Stimulated activated CD4-positive, alpha-beta T cell treated with anti-CD3 and anti-CD28 coated beads, Interleukin-15, amount 100 ng/mL, for 24 hours (primary cell): ENCODE results near the gene PHF24.

Experiments used
- DNase-seq: peaks from one replicate; pipeline ENCODE4 v3.0.0-alpha.2; 2020

Gene PHF24

GRCh38 chr9:34984049-34984448 is 26.0 kb downstream of the PHF24 start:
- no peak for DNase-seq

GRCh38 chr9:34985311-34985899 is 27.3 kb downstream of the PHF24 start:
- DNase-seq, result peak; percentile 73

- peak; percentile 57 for DNase-seq
Measured at GRCh38 chr9:34986540-34987047, 28.5 kb downstream of the PHF24 start.

GRCh38 chr9:34987160-34987901 is 29.2 kb downstream of the PHF24 start:
- DNase-seq, result peak; percentile 24

GRCh38 chr9:34988218-34989002 is 30.3 kb downstream of the PHF24 start:
- DNase-seq, result peak; percentile 70

- peak; percentile 98 for DNase-seq
Measured at GRCh38 chr9:34989003-34989945, 31.2 kb downstream of the PHF24 start, which contains the start of gene DNAJB5. DNAJB5 (plus strand) TSS chr9:34989745; CDS start chr9:34990631, 886 bp downstream.

- peak; percentile 59 for DNase-seq
Measured at GRCh38 chr9:34989946-34990635, 32.0 kb downstream of the PHF24 start.

GRCh38 chr9:34990908-34991606 is 33.0 kb downstream of the PHF24 start:
- no peak for DNase-seq

- peak; percentile 47 for DNase-seq
Measured at GRCh38 chr9:34991607-34992375, 33.7 kb downstream of the PHF24 start.

GRCh38 chr9:34992376-34992951 is 34.4 kb downstream of the PHF24 start:
- peak; percentile 81 for DNase-seq

- DNase-seq, result peak; percentile 34
Measured at GRCh38 chr9:34993502-34994259, 35.6 kb downstream of the PHF24 start.

- no peak for DNase-seq
Measured at GRCh38 chr9:34994260-34994899, 36.3 kb downstream of the PHF24 start.

- DNase-seq, result no peak
Measured at GRCh38 chr9:34994900-34995669, 37.0 kb downstream of the PHF24 start.

- no peak for DNase-seq
Measured at GRCh38 chr9:34995670-34996060, 37.6 kb downstream of the PHF24 start.

GRCh38 chr9:34996181-34996904 is 38.3 kb downstream of the PHF24 start:
- DNase-seq, result no peak

- no peak for DNase-seq
Measured at GRCh38 chr9:34996905-34997279, 38.8 kb downstream of the PHF24 start.

GRCh38 chr9:34997379-34997781 is 39.3 kb downstream of the PHF24 start:
- DNase-seq, result no peak
